Activated naive CD4-positive, alpha-beta T cell treated with anti-CD3 and anti-CD28 coated beads, Interleukin-2, amount 50 U/mL, for 72 hours (primary cell): ENCODE data around the gene RNF34. TPM values are rescaled to one million over a fixed set of nuclear protein-coding genes. Genes with fewer than 3 reads are reported as not detected.
"Not testable (repeated sequence)": the region's sequence is repeated elsewhere in the genome, so short reads cannot be mapped to it uniquely, and the experiment has no call there.

Source experiments
- ATAC-seq, 2 donors: fragments of 150-1000 bp; cut with Tn5 transposase; 2 replicates each; pipeline ENCODE4 v1.10.0; 2021; ENCODE audit warnings: mild to moderate bottlenecking in 2 of 2, moderate library complexity in 2 of 2
- DNase-seq, 2 donors: peaks; one replicate each; pipeline ENCODE4 v3.0.0; 2021 to 2022; ENCODE audit warnings: low spot score in 2 of 2
- H3K27ac Mint-ChIP-seq, 2 donors: one replicate each; pipeline ENCODE4 v1.8.0; 2022; ENCODE audit warnings: mild to moderate bottlenecking in 2 of 2, mixed read lengths in 2 of 2
- H3K36me3 Mint-ChIP-seq, 2 donors: one replicate each; pipeline ENCODE4 v1.8.0; 2022; ENCODE audit warnings: mixed read lengths in 2 of 2
- H3K9me3 Mint-ChIP-seq, 2 donors: one replicate each; pipeline ENCODE4 v1.8.0; 2022; ENCODE audit warnings: mixed read lengths in 2 of 2
- total RNA-seq, 2 donors: library from RNA; stranded (reverse); gene quantifications; one replicate each; pipeline ENCODE4 v1.2.3, GENCODE V29; 2022

RNF34 gene
- total RNA-seq, 2 donors from 2014 or later = 55.1 to 83.0 TPM

DNA sequence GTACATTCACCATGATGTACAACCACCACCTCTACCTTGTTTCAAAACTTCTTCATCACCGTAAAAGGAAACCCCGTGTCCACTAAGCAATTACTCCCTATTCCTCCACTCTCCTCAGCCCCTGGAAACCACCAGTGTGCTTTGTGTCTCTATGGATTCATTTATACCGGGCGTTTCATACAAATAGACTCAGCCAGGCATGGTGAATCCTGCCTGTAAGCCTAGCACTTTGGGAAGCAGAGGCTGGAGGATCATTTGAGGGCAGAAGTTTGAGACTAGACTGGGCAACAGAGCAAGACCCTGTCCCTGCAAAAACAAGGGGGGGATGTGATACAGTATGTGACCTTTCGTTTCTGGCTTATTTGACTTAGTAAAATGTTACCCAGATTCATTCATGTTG is 21.2 kb upstream of the RNF34 start:
- H3K27ac Mint-ChIP-seq = no peak overlapping the region
- no peak for DNase-seq
- H3K36me3 Mint-ChIP-seq = no peaks in the 10 kb centered on the region
- no peak for ATAC-seq
- H3K9me3 Mint-ChIP-seq = no peaks in the 10 kb centered on the region

DNA sequence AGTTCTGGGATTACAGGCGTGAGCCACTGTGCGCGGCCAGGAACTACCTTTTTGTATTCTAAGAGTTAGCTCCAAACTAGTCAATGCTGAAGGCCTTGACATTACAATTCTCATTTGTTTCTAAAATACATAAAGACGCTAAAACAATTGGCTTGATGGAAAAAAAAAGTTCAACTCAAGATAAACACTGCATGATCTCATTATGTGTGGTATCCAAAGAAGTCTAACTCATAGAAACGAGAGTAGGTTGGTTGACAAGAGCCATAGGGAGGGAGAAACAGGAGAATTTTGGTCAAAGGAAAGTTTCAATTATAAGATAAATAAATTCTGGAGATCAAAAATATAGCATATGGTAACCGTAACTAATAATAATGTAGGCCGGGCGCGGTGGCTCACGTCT is 20.0 kb upstream of the RNF34 start:
- H3K36me3 Mint-ChIP-seq = no peaks in the 10 kb centered on the region
- no peak for ATAC-seq
- no peak for DNase-seq
- no peak overlapping the region for H3K27ac Mint-ChIP-seq
- H3K9me3 Mint-ChIP-seq = no peaks in the 10 kb centered on the region

DNA sequence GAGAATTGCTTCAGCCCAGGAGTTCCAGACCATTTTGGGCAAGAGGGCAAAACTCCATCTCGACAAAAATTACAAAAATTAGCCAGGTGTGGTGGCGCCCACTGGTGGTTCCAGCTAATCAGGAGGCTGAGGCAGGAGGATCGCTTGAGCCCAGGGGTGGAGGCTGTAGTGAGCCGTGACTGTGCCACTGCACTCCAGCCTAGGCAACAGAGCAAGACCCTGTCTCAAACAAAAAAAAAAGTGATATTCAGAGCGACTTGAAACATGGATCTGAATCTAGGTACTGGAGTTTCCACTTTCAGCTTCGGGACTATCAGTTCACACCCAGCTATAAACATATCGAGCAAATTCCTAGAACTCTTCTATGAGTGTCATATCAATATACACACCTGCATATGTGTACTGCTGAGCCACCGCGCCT is 16.3 kb upstream of the RNF34 start:
- DNase-seq = no peak
- Mint-ChIP-seq H3K27ac (no peak overlapping the region), H3K36me3 (no peaks in the 10 kb centered on the region)

DNA sequence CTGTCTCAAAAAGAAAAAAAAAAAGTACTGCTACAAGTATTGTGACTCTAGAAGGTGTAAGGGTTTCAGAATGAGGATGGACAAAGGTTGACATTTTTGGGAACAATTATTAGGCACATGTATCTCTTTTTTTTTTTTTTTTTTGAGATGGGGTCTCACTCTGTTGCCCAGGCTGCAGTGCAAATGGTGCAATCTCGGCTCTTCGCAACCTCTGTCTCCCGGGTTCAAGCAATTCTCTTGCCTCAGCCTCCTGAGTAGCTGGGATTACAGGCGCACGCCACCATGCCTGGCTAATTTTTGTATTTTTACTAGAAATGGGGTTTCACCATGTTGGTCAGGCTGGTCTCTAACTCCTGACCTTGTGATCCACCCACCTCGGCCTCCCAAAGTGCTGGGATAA is 15.0 kb upstream of the RNF34 start:
- not testable (repeated sequence) for DNase-seq, H3K27ac Mint-ChIP-seq, H3K36me3 Mint-ChIP-seq, ATAC-seq, H3K9me3 Mint-ChIP-seq

More for the DNA sequence above, 16.3 kb upstream of the RNF34 start:
- H3K9me3 Mint-ChIP-seq = no peaks in the 10 kb centered on the region
- ATAC-seq = no peak

DNA sequence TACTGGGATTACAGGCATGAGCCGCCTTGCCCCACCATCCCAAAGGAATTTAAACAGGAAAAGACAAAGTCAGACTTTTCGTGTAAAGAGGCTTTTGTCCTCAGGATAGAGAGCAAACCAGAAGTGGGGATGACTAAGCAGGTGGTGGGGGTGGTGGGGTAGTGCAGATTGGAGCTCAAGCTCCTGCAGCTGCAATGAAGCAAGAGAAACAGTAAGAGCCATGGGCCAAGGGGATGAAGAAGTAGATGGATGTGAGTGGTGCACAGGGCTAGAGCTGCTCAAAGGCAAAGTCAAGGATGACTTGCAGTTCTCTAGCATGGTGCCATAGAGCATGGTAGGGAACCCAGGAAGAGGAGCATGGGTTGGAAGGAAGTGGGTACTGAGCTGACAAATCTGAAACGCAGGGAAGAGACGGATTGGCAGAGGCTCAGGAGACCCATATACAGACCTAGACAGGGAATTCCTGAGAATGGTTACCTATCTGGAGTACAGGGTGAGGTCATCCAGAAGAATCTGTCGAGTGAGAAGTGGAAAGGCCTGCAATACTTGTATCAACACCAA is 11.4 kb upstream of the RNF34 start:
- Mint-ChIP-seq H3K36me3 (no peaks in the 10 kb centered on the region), H3K9me3 (no peaks in the 10 kb centered on the region), H3K27ac (peak overlapping the region in 1 of 2 donors; percentile 51)
- ATAC-seq (no peak), DNase-seq (no peak)

DNA sequence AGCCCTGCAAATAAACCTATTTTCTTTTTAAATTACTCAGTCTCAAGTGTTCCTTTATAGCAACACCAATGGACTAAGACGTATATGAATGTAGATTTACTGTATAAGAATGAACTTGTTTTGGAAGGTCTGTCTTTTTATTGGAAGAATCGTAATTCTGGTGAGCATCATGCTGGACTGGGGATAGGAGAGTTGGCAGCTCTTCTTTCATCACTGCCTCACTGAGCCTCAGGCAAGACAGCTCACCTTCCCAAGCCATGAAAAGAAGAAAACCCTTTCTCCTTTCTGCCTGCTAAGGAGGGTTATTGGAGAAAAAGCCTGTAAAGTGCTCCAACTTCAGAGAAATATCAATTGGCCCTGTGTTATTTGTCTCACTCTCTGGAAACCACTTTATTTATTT is 9.1 kb upstream of the RNF34 start:
- H3K9me3 Mint-ChIP-seq = no peaks in the 10 kb centered on the region
- ATAC-seq (no peak), DNase-seq (no peak)
- no peaks in the 10 kb centered on the region for H3K36me3 Mint-ChIP-seq
- H3K27ac Mint-ChIP-seq = no peak overlapping the region

DNA sequence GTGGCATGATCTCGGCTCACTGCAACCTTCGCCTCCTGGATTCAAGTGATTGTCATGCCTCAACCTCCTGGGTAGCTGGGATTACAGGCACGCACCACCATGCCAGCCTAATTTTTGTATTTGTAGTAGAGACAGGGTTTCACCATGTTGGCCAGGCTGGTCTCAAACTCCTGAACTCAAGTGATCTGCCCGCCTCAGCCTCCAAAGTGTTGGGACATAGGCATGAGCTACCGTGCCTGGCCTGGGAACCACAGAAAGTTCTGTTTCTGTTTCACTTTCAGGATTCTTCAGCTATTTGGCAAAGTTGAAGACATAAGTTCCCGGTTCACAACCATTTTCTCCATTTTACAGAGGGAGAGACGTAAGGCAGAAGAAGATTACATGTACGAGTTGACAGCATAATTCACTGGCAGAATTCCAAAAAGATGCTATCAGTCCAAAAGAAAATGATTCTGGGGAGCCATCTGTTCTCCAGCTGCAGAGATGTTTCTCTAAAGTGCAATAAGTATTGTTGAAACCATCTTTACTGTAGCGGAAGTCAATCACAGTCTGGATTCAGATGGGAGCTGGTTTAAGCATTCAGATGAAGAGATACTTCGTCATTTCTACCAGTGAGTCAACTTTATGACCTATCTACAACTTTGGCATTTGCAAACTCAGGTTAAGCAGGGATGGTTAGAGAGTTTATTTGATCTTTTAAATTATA is 8.1 kb upstream of the RNF34 start:
- Mint-ChIP-seq H3K36me3 (no peaks in the 10 kb centered on the region), H3K27ac (peak overlapping the region; percentile 44 to 63), H3K9me3 (no peaks in the 10 kb centered on the region)
- peak in 1 of 2 donors; percentile 14 for DNase-seq
- peak; percentile 73 to 77 for ATAC-seq

DNA sequence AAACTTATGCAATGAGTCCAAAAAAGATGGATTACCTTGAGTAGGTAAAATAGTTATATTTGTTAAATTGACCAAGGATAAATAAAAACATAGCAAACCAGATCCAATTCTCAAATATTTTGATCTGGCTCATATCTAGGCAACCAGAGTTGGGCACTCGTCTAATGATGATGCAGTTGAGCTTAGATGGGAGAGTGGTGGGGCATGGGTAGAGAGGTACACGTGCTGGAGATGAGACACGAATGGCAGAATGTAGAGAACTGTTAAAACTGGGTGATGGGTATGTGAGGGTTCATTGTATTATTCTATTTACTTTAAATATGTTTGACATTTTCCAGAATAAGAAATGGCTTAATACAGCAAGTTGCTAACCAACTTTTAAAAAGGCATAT is 7.6 kb upstream of the RNF34 start:
- H3K36me3 Mint-ChIP-seq = no peaks in the 10 kb centered on the region

DNA sequence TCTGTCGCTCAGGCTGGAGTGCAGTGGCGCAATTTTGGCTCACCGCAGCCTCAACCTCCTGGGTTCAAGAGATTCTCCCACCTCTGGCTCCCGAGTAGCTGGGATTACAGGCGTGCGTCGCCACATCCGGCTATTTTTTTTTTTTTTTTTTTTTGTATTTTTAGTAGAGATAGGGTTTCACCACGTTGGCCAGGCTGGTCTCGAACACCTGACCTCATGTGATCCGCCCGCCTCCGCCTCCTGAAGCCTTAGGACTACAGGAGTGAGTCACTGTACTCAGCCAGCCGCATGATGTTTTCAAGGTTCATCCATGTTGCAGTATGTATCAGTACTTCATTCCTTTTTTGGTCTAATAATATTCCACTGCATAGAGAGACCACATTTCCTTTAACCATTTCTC is 2.4 kb upstream of the RNF34 start:
- peaks cover 6 to 9% of the 10 kb centered on the region in 2 donors for H3K36me3 Mint-ChIP-seq
- ATAC-seq = no peak
- no peak overlapping the region for H3K27ac Mint-ChIP-seq
- no peaks in the 10 kb centered on the region for H3K9me3 Mint-ChIP-seq
- no peak for DNase-seq

More for the DNA sequence above, 7.6 kb upstream of the RNF34 start:
- no peak overlapping the region for H3K27ac Mint-ChIP-seq
- ATAC-seq (peak in 1 of 2 donors; percentile 28), DNase-seq (no peak)
- no peaks in the 10 kb centered on the region for H3K9me3 Mint-ChIP-seq

DNA sequence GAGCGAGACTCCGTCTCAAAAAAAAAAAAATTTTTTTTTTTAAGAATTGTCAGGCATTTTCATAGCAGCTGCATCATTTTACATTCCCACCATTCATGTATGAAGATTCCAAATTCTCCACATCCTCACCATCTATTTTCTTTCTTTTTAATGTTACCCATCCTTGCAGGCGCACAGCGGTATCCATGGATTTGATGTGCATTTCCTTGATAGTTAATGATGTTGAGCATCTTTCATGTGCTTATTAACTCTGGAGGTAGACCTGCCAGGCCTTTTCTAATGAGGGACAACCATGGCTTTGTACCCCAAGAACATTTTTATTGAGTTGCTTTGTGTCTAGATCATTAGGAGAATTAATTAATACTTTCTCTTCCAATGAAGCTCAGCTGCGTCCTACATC is 1.6 kb upstream of the RNF34 start:
- DNase-seq = no peak
- no peak for ATAC-seq
- Mint-ChIP-seq H3K27ac (peak overlapping the region in 1 of 2 donors; percentile 84), H3K36me3 (peaks cover 6 to 9% of the 10 kb centered on the region in 2 donors), H3K9me3 (no peaks in the 10 kb centered on the region)

DNA sequence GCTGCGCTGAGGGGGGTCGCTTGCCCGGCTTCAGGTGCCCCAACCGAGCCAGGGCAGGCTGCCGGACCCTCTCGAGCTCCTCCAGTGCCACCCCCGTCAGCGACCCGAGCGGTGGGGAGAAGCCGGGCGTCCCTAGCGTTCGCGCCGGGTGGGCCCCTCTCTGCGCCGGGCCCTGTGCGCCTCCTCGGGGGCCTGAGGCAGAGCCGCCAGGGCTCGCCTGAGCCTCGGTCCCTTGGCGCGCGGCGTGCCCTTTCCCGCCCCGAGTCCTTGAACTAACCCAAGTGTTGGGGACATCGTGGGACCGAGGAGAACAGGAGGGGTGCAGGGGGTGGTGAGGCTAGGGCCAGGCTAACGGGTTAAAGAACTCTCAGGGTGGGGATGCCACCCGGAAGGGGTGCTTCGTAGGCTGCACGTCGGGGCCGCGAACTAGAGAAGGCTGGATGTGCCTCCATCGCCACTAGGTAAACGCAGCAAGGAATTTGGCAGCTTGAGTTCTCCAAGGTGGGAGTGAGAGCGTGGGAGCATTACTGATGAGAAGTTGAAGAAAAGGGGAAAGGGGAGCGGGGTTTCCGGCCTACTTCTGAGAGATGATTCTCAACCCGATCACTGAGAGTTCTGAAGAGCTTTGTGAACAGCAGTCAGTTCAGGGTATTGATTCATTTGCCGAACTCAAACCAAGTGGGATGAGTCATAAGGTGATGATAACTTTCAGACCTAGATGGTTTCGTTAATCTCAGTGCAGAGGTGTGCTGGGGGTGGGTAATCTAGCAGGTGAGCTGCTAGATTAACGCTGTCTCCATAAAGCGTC is 618 bp downstream of the RNF34 start:
- DNase-seq = peak; percentile 68 to 71
- Mint-ChIP-seq H3K9me3 (no peaks in the 10 kb centered on the region), H3K27ac (peak overlapping the region; percentile 84 to 94), H3K36me3 (peaks cover 6 to 9% of the 10 kb centered on the region in 2 donors)
- ATAC-seq = peak; percentile 69 to 78

DNA sequence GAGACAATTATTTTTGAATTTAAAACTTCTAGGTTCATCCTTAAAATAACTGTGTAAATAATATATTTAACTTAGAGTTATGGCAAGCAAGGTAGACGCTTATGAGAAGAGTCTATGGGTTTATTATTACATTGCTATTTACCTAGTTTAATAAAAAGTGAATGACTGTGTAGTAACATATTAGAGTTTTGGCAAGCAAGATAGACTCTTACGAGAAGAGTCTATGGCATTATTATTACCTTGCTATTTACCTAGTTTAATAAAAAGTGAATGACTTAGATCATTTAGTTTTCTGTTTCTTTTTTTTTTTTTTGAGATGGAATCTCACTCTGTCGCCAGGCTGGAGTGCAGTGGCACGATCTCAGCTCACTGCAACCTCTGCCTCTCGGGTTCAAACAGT is 3.8 kb downstream of the RNF34 start:
- DNase-seq (no peak), ATAC-seq (no peak)
- Mint-ChIP-seq H3K36me3 (peaks cover 6 to 25% of the 10 kb centered on the region in 2 donors), H3K27ac (no peak overlapping the region), H3K9me3 (no peaks in the 10 kb centered on the region)

DNA sequence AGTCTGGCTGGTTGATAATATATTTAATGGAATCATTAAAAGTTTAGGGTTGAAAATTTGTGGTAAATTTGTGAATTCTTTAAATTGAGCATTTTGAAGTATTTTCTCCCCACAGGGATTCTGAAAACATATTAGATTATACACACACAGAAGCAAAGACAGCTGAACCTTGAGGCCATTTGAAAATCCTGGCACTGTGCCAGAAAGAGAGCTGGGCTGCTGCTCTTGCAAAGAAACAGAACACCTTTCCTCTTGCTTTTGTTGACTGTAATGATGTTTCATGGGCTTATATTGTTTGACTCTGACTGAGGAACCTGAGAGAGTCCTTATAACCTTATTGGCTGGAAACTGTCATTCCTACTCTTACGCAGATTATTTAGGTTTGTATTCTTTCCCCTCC is 4.8 kb downstream of the RNF34 start:
- peaks cover 6 to 25% of the 10 kb centered on the region in 2 donors for H3K36me3 Mint-ChIP-seq
- H3K27ac Mint-ChIP-seq = no peak overlapping the region
- no peak for DNase-seq
- ATAC-seq = no peak
- H3K9me3 Mint-ChIP-seq = no peaks in the 10 kb centered on the region

DNA sequence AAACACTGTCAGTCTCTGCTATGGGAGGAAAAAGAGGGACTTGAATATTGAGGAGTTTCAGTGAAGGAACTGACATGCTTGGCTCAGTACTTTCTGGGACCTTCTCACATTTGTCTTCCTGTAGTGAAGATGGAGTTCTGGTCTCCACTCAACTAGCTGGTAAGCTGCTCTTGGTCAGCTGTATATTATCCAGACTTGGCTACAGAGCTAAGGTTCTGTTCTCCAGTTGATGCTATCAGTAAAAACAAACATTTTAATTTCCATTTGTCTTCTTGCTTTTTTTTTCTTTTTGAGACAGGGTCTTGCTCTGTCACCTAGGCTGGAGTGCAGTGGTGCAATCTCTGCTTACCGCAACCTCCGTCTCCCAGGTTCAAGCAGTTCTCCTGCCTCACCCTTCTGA is 5.3 kb downstream of the RNF34 start:
- peaks cover 6 to 25% of the 10 kb centered on the region in 2 donors for H3K36me3 Mint-ChIP-seq
- no peak for DNase-seq
- no peak overlapping the region for H3K27ac Mint-ChIP-seq
- no peak for ATAC-seq
- no peaks in the 10 kb centered on the region for H3K9me3 Mint-ChIP-seq

DNA sequence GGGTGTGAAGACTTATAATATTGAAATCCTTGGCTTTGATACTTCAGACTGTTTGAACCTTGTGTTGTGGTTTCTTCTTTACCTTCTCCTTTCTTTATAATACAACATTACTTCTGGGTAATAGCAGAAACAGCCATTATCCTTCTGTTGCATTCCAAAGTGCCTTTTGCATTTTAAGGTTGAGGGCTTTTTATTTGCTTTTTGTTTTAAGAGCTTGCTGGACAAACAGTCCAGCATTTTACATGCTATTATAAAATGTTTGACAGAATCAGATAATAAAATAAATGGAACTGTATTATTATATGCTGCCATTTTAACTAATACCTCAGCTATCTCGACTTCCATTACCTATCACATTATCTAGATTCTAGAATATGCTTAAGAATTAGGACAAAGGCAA is 14.0 kb downstream of the RNF34 start:
- Mint-ChIP-seq H3K9me3 (no peaks in the 10 kb centered on the region), H3K36me3 (peaks cover 0 to 15% of the 10 kb centered on the region in 2 donors), H3K27ac (no peak overlapping the region)
- DNase-seq (no peak), ATAC-seq (no peak)

DNA sequence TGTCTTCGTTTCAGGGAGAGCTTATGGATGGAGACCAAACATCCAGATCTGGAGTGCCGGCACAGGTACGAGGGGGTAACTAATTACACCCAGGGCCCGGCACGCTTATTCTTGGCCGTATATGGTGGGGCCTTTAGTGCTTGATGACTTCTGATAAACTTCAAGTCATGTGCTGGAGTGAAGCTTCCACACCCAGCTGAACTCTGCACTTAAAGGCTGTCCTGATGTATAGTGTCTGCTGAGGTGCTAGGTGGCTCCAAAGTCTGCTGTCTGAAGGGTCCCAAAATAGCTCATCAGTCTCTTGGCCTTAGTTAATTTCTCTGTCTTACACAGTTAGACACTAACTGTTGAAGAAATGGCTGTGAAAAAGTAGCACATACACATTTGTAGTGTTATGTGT is 17.9 kb downstream of the RNF34 start:
- ATAC-seq (no peak), DNase-seq (no peak)
- Mint-ChIP-seq H3K27ac (peak overlapping the region in 1 of 2 donors; percentile 65), H3K36me3 (peaks cover 7 to 38% of the 10 kb centered on the region in 2 donors), H3K9me3 (no peaks in the 10 kb centered on the region)

DNA sequence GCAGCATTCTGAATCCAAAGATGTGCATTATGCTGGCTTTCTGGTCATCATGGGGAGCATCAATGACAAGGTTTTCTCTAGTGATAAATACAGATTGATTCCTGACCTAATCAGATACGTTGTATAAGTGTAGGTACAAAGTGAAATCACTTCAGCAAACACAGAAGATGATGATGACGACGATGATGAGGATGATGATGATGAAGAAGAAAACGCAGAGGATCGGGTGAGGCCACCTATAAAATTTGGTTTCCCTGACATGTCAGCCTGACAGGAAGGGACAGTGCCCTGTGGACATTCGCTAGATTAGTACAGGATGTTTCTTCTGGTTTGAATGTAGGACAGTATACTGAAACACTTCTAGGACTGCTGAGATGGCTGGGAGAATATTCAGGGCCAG is 20.2 kb downstream of the RNF34 start:
- DNase-seq (no peak), ATAC-seq (no peak)
- H3K36me3 Mint-ChIP-seq = peaks cover 11 to 39% of the 10 kb centered on the region in 2 donors
- peak overlapping the region in 1 of 2 donors; percentile 75 for H3K27ac Mint-ChIP-seq
- no peaks in the 10 kb centered on the region for H3K9me3 Mint-ChIP-seq
